Sciatic nerve (tissue), 2 donors: ENCODE data around the gene ARMC2. TPM values are rescaled to one million over a fixed set of nuclear protein-coding genes. Genes with fewer than 3 reads are reported as not detected.
A peak's percentile ranks its signal among the peaks of the same experiment; 100 is the strongest.

Experiments
- ATAC-seq: fragments of 200-7000 bp; cut with Tn5 transposase; one replicate; pipeline ENCODE4 v1.9.1; 2020; ENCODE audit warnings: mild to moderate bottlenecking, moderate library complexity
- DNase-seq: peaks from one replicate; pipeline ENCODE4 v3.0.0-alpha.2; 2020; ENCODE audit warnings: low spot score
- intact Hi-C: fragments of 100-400 bp; cut with DNase I; formaldehyde crosslinking; loops from one replicate; pipeline ENCODE4 v1.14.2; 2022
- total RNA-seq: library from RNA; stranded (reverse); fragmentation: NEBNext Ultra II Directional; extraction: Animal tissue kit (Norgen Biotek cat#: 25700); gene quantifications from one replicate; pipeline ENCODE4 v1.2.1, GENCODE V29; 2021
- donor health status: DM: no; HTN: no; CAD: no.
- donor health status: DM: no; HTN: no; CAD: no.

Gene ARMC2
- total RNA-seq, 1 donor from 2014 or later, result 17.2 TPM

DNA sequence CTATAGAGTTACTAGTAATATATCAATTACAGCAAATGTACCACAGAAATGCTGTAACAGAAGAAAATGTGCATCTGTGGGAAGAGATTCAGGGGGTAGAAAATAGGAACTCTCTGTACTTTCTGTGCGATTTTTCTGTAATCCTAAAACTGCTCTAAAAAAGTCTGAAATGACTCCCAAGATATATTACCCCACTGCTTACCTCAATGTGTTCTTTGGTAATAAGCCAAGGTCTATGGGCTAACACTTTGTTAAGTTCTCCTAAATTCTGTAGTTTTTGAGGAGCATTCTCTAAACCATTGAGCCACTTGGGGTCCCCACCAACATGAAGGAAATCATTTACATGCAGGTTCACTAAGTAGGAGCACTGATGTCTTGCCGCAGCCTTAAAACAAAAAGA, 152.1 kb downstream of the ARMC2 start:
- intact Hi-C loops, result no loop called here
- ATAC-seq, result no peak
- DNase-seq, result no peak

DNA sequence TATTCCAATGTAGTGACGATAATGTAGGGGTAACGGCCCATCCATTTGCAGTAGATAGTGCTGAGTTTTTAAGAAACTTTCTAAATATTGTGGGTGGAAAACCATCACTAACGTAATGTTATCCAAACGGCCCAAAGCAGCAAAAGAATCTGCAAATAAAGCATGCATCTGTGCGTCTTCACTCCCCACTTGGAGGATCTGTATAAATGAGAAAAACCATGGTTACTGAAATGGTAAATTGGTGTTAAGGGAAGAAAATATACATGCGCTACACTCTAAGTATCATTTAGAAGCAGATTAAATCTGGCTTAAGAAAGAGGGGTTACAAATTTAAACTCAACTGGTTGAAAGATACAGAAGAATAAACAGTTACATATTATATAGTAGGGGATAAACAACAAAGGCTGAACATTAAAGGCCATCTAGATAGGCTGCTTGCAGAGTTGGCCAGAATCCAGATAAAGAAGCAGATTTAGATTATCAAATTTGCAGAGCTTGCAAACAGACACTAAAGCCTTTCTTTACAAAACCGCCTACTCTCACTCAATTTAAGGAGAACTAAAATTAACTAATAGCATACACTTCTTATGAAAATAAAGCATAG, 153.2 kb downstream of the ARMC2 start:
- intact Hi-C loops, result no loop called here
- DNase-seq, result no peak
- no peak for ATAC-seq

GRCh38 chr6:109002051-109002697, 154.0 kb downstream of the ARMC2 start:
- intact Hi-C loops, result no loop called here
- DNase-seq (no peak), ATAC-seq (peak; percentile 91)

DNA sequence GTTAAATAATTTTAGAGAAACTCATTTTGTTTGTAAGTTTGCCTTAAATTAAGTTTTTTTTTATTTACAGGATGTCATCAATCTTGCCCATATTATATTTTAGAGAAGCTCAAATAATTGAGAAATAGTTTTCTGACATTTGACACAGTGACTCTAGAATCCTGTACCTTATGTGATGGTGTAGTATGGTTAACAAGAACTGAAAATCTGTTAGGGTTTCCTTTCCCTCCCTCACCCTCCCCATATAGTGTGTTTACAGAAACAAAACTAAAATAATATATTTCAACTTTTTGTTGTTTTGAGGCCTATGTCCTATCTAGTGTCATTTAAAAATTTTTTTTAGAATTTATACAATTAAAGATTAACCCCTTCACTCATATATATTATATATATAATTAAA, 154.7 kb downstream of the ARMC2 start:
- DNase-seq (no peak), ATAC-seq (peak; percentile 16)
- intact Hi-C loops, result no loop called here

GRCh38 chr6:109006818-109007217, 158.6 kb downstream of the ARMC2 start:
- intact Hi-C loops, result no loop called here
- ATAC-seq (no peak), DNase-seq (no peak)

DNA sequence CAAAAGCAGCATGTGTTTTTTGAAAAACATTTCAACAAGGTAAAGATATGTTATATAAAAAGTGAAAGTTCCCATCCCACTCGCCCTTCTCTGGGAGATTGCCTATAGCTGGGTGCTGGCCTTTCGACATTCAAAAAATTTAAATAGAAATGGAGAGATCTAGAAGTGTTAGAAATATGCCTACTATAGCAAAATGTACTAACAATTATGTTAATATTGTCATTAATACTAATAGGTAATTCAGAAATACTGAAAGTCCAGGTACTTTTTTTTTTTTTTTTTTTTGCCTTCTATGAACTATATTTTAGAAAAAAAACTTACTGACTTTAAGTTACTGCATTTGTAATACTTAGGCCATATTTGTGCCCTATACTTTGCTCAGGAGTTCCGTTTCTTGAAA, 159.3 kb downstream of the ARMC2 start:
- DNase-seq (no peak), ATAC-seq (no peak)
- intact Hi-C loops, result no loop called here

- DNase-seq (no peak), ATAC-seq (no peak)
- intact Hi-C loops, result no loop called here
Observed at GRCh38 chr6:109008054-109008453, 159.8 kb downstream of the ARMC2 start.

DNA sequence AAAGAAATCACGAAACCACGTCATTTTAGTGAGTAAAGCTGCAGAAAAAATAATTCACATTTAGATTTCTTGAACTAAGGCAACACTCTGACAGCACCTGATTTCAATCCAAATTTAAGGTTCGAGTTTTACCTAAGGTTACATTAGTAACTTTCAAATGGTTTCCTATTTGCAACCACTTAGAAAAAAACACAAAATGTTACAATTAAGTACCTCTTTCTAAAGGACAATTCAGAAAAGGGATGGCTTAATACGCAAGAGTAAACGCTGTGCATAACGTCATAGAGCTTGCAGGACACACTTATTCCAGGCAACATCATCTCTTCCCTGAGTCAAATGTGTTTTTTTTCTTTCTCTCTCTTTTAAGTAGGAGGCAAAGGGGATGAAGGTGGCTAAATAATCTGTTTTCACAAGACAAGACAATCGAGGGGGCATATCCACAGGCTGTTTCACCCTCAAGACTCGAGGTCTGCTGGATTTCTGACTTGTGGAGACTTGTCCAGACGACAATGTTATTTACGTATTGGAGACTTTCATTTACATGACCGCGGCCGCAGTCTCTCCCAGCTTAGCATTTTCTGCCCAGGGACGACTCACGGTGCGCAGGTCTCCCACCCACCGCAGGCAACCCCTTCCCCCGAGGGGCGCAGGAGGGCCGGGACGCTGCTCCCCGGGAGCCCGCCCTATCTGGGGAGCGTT, 160.5 kb downstream of the ARMC2 start:
- peak; percentile 62 for ATAC-seq
- no peak for DNase-seq
- intact Hi-C loops, result no loop called here

DNA sequence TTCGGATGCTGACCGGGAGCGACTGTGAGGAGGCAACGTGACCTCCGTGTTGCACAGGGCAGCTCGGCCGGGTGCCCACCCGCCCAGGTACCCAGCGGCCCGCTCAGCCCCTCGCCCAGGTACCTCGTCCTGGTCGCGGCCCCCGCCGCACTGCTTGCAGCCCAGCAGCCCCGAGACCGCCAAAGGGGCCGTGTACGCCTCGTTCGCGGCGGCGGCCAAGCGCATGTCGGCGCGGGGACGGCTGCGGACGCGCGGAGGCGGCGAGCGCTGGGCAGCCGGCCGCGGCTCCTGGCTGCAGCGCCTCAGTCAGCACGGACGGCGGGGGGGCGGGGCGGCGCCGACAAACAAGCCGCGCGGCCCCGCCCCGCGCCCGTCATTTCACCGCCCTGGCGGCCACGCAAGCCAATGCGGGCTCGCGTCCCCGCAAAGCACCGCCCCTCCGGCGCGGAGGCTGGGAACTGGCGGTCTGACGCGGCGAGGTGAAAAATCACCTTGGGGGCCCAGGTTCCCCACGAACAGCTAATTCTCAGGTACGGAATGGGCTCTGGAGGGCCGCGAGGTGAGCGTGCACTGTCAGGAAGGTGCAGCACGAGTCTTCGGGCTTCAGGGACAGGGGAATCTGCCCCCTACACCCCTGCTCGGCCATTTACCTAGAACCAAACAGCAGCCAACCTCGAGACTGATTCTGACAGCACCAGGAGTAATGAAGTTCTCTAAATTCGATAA, 161.2 kb downstream of the ARMC2 start:
- DNase-seq (peak; percentile 96), ATAC-seq (peak; percentile 96)
- intact Hi-C loops, result no loop called here

DNA sequence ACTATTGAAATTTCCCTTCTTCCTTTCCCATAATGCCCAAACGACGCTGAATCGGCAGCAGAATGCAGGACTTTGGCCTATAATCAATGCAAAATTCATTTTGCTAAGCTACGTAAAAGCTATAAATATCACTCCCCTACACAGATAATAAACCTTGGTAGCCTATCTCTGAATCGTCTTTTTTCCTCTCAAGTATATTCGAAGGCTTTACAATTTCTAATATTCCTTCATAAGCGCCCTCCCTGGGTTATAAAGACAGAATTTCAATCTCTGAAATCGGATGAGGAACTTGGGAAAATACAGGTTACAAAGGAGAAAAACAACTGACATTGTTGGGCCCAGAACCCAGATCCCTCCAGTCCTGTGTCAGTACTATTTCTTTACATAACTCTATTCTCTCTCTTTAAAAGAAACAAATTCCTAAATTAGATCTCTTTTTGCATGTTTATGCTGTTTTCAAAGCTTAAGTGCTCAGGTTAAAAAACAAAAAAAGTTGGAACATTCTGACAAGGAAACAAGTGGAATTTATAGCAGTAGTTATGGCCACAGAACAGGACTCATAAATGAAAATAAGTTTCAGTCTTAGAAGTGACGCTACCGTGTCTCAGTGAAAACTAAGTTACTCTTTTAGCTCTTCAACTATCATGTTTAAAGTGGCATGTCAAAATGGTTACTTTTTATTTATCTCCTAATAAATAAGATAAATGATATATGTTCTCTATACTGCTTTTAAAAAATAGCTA, 161.9 kb downstream of the ARMC2 start:
- intact Hi-C loops, result no loop called here
- no peak for ATAC-seq
- no peak for DNase-seq

- intact Hi-C loops, result no loop called here
- ATAC-seq (no peak), DNase-seq (no peak)
Observed at GRCh38 chr6:109010705-109011102, 162.5 kb downstream of the ARMC2 start.

GRCh38 chr6:109013656-109014305, 165.6 kb downstream of the ARMC2 start:
- DNase-seq (no peak), ATAC-seq (no peak)
- intact Hi-C loops, result no loop called here

DNA sequence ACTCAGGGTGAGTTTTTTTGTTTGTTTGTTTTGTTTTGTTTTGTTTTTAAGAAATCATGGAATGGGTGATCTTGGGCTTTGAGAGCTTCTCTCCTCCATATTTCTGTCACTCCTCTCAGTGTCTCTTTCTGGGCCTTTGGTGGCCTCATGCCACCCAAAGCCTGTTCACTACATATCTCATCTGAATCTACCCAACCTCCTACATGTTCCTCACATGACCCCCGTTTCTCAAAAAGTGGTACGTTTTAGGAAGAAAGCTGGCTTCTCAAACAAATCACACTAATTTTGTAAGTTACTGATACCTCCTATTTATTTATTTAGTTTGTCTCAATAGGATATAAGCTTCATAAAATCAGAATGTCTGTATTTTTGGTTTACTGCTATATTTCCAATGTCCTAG, 166.4 kb downstream of the ARMC2 start:
- no peak for DNase-seq
- no peak for ATAC-seq
- intact Hi-C loops, result no loop called here

DNA sequence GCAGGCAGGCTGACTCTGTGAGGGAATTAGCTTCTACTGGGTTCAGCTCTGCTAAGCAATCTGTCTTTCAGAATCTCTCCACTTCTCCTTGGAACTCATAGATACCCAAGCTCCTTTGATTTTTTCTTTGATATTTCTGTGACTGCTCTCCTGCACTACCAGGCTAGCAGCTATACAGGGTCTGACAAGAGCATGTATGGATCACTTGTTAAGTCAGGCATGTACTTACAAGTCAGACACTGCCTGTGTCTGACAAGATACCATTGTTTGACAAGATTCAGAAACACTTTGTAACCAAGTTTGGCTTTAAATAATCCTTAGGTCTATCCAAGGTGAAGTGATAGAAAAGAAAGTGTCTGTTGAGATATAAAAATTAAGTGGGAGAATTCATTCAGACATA, 167.0 kb downstream of the ARMC2 start:
- DNase-seq (no peak), ATAC-seq (no peak)
- intact Hi-C loops, result no loop called here

GRCh38 chr6:109019911-109020310, 171.7 kb downstream of the ARMC2 start:
- ATAC-seq (no peak), DNase-seq (no peak)
- intact Hi-C loops, result no loop called here

GRCh38 chr6:109021870-109022269, 173.6 kb downstream of the ARMC2 start:
- ATAC-seq (no peak), DNase-seq (no peak)
- intact Hi-C loops, result no loop called here

GRCh38 chr6:109023356-109023925, 175.2 kb downstream of the ARMC2 start:
- DNase-seq (no peak), ATAC-seq (no peak)
- intact Hi-C loops, result no loop called here
